Hepatocyte (in vitro differentiated cells): ENCODE measurements around the gene ACTC1.

Experiments used
- EZH2 ChIP-seq: fragments of 200-600 bp; sonication (generic); IDR thresholded peaks from 2 replicates; pipeline ENCODE4 v1.6.1; 2016; ENCODE audit warnings: antibody characterized with exemption, mild to moderate bottlenecking, borderline replicate concordance
- EZH2phosphoT487 ChIP-seq: fragments of 200-600 bp; sonication (generic); IDR thresholded peaks from one replicate; pipeline ENCODE4 v1.6.1; 2018; ENCODE audit warnings: antibody characterized with exemption, mild to moderate bottlenecking, low read depth, moderate library complexity; ENCODE audit not compliant: unreplicated experiment, severe bottlenecking
- TF ChIP-seq, protein P1 (sequence below): fragments of 200-600 bp; sonication (generic); IDR thresholded peaks from 2 replicates; pipeline ENCODE4 v1.5.1; 2016; ENCODE audit warnings: antibody characterized with exemption, mild to moderate bottlenecking; ENCODE audit not compliant: poor library complexity

DNA sequence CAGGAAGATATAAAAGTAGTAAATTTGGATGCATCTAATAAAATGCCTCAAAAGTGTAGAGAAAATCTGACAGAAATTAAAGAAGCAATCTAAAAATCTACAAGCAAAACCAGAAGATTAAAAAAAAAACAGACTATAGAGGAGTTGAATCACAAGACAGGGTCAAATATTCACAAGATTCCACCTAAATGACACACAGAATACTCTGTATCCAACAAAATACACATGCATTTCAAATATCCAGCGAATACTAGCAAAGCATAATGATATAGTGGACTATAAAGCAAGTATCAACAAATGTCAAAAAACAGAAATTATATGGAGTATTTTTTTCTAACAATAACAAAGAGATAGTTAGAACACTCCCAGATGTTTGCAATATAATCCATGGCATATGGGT lies 20.5 kb upstream of the ACTC1 start:
- TF ChIP-seq, protein P1, sequence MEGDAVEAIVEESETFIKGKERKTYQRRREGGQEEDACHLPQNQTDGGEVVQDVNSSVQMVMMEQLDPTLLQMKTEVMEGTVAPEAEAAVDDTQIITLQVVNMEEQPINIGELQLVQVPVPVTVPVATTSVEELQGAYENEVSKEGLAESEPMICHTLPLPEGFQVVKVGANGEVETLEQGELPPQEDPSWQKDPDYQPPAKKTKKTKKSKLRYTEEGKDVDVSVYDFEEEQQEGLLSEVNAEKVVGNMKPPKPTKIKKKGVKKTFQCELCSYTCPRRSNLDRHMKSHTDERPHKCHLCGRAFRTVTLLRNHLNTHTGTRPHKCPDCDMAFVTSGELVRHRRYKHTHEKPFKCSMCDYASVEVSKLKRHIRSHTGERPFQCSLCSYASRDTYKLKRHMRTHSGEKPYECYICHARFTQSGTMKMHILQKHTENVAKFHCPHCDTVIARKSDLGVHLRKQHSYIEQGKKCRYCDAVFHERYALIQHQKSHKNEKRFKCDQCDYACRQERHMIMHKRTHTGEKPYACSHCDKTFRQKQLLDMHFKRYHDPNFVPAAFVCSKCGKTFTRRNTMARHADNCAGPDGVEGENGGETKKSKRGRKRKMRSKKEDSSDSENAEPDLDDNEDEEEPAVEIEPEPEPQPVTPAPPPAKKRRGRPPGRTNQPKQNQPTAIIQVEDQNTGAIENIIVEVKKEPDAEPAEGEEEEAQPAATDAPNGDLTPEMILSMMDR = no peak
- TF ChIP-seq EZH2phosphoT487 (no peak), EZH2 (no peak)
